AG09319 (cell line): Measurements from ENCODE around the gene ZMIZ1.

Source experiments
- DNase-seq: peaks from one replicate; pipeline ENCODE4 v3.0.0-alpha.2; 2010; ENCODE audit warnings: low read depth; ENCODE audit errors: extremely low read depth
- CTCF ChIP-seq: IDR thresholded peaks from 2 replicates; pipeline ENCODE4 v1.5.1; 2011; ENCODE audit warnings: low read depth, mild to moderate bottlenecking, inconsistent platforms, low read length, moderate library complexity

Gene ZMIZ1

GRCh38 chr10:79145517-79146470 lies 77.0 kb downstream of the ZMIZ1 start:
- DNase-seq, result no peak
- TF ChIP-seq CTCF, result no peak

GRCh38 chr10:79146611-79147130 lies 77.9 kb downstream of the ZMIZ1 start:
- DNase-seq, result no peak
- TF ChIP-seq CTCF, result no peak; the same call in 1 of the 2 replicates

GRCh38 chr10:79147306-79147705 lies 78.5 kb downstream of the ZMIZ1 start:
- DNase-seq, result no peak
- TF ChIP-seq CTCF, result no peak

- no peak for DNase-seq
- no peak for TF ChIP-seq CTCF
Observed at GRCh38 chr10:79147796-79148451, 79.2 kb downstream of the ZMIZ1 start.

- no peak for TF ChIP-seq CTCF
- DNase-seq, result no peak
Observed at GRCh38 chr10:79148452-79149344, 79.9 kb downstream of the ZMIZ1 start.

- DNase-seq, result no peak
- TF ChIP-seq CTCF, result no peak
Observed at GRCh38 chr10:79149345-79149661, 80.5 kb downstream of the ZMIZ1 start.
